ENCODE measurements around the gene CRMP1.
"Not testable (repeated sequence)": the region's sequence is repeated elsewhere in the genome, so short reads cannot be mapped to it uniquely, and the experiment has no call there.

Gene CRMP1

DNA sequence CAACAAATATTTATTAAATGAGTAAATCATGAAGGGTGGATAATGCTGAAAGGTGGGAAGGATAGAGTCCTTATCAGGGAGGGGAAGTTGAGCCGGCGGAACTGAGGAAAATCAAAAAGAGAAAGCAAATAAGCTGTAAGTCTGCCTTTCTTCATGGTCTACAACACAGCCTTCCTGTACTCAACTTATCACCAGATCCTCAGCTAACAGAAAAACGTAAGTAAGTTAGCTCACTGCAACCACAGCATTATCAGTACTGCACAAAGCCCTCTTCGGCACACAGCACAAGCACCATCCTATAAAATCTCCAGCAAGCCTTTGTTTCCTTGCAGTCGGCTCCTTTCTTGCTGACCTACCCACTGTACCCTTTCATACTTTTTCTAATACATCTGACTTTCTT lies 70.3 kb downstream of the CRMP1 start:
- DNase-seq (ENCODE audit: low spot score) = no peak

DNA sequence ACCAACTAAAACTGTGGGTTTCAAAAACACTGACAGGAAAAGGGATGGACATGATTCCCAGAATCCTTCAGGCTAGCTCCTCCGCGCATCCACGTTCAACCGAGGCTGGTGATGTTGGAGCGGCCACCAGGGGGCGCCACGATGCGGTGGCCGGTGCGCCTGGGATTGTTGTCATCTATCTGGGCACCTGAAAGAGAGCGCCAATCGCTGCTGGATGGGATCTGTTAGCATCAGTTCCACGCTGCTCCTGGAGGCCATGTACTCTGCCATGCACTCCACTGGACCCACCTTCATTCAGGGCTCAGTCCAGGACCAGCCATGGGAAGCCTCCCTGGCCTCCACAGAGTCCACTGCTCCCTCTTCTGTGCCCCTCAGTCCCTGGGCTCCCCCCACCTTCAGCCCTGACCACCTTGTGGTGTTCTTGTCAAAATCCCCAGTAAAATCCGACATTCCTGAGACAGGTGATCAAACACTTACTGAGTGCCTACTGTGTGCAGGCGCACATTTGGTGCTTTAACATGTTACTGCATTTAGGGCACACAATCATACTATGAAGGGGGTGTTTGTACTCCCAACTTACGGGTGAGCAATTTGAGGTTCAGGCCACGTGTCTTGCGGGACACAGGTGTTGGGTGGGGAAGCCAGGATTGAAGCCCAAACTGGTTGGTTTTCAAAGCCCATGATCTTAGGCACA lies 71.1 kb downstream of the CRMP1 start:
- DNase-seq (ENCODE audit: low spot score) = no peak

DNA sequence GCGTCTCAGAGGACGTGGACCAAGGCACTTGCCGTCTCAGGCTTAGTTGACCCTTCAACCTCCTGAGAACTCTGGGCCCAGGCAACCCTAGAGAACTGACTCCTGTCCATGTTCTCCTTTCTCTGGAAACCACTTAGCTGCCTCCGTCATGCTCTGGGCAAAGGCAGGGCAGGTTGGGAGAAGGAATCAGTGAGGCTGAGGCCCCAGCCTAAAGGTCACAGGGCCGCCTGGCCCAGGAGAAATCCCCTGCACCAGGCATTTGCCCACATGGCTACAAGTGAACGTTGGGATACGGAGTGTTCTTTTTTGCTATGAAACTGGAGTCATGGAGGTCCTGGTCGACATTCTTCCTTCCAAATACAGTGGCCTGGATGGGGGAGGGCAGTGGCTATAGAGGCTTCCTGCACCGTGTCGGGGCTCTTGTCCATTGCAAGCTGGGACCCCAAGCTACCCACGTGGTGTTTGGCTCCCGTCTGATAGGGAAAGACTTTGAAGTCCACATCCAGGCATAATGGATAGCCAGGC lies 76.0 kb downstream of the CRMP1 start:
- DNase-seq (ENCODE audit: low spot score) = no peak

DNA sequence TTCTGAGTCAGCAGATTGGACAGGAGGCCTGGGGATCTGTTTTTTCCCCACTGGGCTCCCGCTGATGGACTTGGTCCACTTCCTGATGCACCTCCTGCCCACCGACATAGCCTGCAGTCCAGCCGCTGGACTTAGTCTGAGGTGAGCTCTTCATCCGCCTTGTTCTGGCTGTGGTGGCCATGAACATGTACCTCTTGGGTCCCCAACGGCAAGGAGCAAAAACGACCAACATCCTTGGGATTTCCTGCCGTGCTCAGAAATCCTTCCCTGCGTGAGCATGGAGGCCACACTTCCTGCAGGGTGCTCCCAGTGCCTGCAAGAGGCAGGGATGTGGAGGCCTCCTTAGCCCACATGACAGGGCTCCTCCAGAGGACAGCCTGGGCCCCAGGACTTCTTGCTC lies 76.8 kb downstream of the CRMP1 start:
- DNase-seq (ENCODE audit: low spot score) = no peak

DNA sequence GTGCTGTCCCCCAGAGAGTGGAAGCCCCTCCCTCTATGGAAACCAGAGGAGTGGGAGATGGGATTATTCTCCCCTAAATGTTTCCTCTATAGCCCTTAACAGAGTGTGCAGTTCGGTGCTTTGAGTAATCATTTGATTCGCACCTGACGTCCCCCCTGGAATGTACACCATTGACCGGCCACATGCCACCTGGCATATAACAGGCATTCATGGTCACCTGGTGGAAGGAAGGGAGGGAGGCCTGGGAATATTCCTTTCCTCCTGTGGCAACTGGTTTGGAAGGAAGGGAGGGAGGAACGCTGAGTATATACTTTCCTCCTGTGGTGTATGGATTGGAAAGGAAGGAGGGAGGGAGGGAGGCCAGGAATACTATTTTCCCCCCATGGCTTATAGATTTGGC lies 77.2 kb downstream of the CRMP1 start:
- DNase-seq (ENCODE audit: low spot score) = no peak

DNA sequence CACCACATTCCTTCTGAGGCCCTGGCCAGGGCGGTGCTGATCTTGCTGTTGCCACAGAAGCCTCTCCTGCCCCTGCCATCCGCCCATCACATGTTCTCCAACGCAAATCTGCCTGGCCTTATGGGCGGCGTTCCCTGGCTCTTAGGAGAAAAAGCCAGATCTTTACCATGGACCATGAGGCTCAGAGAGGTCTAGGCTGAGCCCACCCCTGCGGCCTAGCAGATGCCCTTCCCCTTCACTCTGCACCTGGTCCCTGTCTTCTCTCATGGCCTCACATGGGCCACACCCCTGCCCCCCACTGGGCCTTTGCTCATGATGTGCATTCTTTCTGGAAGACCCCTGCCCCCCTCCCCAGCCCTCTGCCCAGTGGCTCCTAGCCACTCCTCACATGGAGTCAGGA lies 78.5 kb downstream of the CRMP1 start:
- DNase-seq (ENCODE audit: low spot score) = no peak

DNA sequence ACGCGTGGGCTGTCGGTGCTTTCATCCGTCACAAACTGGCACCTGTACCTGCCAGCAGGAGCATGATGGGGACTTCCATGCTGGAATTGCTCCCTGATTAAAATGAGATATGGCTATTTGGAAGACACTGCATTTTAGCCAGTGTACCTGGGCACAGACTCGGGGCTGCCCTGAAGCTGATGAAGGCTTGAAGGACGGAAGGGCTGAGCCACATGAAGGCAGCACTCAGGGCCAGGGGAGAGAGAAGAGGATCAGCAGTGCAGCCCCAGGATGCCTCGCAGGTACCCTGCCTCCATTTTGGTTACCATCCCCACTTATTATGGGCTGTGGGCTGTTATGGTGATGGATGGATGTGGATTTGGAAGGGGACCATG lies 79.0 kb downstream of the CRMP1 start:
- DNase-seq (ENCODE audit: low spot score) = no peak

DNA sequence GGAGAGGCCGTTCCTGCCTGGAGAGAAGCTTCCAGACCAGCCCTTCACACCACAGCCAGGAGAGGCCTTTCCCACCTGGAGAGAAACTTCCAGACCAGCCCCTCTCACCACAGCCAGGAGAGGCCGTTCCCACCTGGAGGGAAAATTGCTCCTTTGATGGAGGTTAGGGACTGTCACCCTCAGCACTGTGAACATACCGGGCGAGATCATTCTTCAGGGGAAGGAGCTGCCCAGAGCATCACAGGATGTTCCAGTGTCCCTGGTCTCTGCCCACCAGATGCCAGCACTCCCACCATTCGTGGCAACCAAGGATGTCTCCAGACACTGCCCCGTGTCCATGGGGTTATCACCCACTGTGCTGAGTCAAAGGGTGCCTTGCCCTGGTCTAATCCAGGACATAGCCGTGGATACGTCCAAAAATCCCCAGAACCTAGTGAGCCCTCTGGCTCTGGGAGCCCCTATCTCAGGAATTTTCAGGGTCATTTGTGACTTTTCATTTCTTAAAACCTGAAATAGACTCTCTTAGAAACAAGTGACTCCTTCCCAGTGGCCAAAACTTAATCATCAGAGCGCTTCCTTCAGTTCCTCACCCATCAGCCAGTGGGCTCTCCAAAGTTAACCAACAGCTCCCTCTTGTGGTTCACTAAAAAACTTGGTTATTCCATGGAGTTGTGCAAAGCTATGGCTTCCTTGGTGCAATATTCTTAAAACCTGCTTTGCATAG lies 80.2 kb downstream of the CRMP1 start:
- DNase-seq (ENCODE audit: low spot score) = peak; percentile 84

DNA sequence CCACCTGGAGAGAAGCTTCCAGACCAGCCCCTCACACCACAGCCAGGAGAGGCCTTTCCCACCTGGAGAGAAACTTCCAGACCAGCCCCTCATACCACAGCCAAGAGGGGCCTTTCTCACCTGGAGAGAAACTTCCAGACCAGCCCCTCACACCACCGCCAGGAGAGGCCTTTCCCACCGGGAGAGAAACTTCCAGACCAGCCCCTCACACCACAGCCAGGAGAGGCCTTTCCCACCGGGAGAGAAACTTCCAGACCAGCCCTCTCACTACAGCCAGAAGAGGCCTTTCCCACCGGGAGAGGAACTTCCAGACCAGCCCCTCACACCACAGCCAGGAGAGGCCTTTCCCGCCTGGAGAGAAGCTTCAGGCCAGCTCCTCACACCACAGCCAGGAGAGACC lies 80.8 kb downstream of the CRMP1 start:
- not testable (repeated sequence) for DNase-seq (ENCODE audit: low spot score)

DNA sequence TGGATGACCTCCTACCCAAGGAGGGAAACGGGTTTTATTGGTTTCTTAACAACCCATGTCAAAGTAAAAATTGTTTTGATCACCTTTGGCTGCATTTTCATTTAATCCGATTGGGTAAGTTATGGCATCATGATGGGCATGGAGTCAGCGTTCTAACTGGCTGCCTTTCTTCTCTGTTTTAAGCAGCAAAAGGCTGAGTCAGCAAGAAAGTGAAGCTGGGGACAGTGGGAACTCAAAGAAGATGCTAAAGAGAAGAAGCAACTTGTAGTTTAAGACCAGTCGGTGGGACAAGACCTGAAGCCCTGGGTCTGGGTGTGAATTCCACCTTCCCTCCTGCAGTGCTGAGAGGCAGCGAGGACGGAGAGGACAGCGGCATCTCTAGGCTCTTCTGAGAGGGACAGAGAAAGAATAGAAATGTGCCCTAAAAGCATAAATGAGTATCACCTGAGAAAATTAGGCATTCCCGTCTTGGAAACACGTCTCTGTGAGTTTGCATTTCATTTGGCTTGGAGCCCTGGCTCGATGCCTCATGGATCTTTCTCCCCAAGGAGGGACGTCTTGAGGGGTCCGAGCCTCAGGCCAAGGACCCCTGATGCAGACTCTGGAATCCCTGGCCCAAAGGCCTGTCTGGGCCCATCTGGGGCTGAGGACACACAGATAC lies 82.0 kb downstream of the CRMP1 start:
- no peak for DNase-seq (ENCODE audit: low spot score)

DNA sequence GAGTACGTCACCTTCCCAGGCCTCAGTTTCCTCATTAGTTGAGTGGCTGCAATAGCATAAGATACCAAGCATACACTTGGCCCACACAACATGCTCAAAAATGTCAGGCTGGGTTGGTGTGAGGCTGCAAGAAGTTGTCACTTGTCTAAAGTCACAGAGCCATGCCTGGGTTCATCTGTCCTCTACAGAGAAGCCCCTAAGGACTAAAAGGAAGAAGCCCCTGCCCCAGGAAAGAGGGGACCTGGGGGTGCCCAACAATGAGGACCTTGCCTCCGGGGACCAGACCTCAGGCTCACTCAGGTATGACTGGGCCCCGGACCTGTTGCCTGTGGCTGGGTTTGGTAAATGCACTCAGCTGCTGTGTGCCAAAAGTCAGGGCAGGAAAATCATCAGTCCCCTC lies 82.7 kb downstream of the CRMP1 start:
- DNase-seq (ENCODE audit: low spot score) = no peak

DNA sequence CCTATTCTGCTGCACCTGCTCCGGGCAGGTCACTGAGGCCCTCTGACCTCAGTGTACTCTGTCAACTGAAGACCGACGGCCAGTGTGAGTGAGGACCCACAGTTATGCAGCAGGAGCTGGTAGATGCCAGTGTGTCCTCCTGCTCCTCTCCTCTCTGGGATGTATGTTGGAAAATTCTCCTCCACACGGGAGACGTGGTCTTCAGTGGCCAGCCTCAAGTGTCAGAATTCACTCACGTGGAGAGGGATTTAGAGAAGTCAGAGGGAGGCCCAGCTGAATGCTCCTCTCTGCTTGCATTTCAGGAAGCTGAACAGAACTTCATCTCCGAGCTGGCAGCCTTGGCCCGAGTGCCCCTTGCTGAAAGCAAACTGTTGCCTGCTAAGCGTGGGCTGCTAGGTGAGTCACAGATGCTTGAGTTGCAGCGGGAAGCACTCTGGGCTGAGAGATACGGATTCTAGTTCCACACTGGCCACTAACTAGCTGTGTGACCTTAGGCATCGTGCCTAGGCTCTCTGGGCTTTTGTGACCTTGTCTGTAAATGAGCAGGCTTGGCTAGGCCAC lies 83.6 kb downstream of the CRMP1 start:
- DNase-seq (ENCODE audit: low spot score) = no peak

DNA sequence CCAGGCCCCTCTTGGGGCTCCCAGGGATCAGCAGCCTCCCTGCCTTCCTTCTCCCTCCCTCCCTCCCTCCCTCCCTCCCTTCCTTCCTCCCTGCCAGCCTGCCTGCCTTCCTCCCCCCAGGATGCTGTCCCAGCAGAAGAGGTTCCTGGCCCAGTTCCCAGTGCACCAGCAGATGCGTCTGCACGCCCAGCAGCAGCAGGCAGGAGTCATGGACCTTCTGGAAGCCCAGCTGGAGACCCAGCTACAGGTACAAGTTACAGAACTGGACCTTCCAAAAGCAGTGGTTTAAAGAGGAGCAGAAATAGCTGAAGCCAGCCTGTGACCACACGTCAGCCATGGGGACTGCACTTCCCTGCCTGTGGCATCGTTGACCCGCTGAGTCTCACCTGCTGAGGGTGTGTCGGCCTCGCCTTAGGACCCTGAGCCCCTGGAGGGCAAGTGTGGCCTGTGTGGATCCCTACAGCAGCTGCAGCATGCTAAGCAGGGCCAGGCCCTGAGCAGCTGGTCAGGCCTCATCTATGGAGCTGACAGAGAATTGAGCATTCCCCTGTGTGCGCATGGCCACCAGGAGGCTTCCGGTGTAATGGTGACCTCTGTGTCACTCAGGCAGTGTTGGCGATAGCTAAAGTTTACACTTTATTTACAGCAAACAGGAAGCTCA lies 84.7 kb downstream of the CRMP1 start:
- DNase-seq (ENCODE audit: low spot score) = peak; percentile 24

DNA sequence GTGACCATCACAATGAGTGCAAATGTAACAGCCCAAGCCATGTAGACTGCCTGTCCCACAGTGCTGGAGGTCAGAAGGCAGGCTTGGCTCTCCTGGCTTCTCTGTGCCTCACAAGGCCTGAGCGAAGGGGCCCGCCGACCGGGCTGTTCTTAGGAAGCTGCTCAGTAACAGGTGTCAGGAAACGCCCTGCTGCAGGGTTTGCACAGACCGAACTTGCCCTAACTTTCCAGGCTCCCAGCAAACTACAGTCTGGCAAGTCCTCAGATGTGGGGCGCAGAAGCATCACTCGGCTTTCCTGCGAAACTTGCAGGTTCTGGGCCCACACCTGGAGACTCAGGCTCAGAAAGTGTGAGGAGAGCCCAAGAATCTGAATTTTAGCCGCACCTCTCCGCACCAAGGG lies 87.6 kb downstream of the CRMP1 start:
- DNase-seq (ENCODE audit: low spot score) = no peak

DNA sequence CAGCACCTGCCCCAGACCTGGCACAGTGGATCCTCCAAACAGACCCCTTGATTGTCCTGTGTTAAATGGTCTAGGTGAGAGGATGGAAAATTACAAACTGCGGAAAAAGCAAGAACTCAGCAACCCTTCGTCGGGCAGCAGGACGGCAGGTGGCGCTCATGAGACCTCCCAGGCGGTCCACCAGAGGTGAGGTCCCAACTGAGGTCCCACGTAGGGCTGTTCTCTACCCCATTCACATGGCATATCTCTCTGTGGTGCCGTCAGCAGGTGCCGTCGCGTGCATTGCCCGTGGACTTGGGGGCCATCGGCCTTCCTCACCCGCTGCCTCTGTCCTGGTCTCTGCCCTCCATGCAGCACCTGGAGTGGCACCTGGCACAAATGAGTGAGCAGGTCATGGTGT lies 88.2 kb downstream of the CRMP1 start:
- DNase-seq (ENCODE audit: low spot score) = no peak

DNA sequence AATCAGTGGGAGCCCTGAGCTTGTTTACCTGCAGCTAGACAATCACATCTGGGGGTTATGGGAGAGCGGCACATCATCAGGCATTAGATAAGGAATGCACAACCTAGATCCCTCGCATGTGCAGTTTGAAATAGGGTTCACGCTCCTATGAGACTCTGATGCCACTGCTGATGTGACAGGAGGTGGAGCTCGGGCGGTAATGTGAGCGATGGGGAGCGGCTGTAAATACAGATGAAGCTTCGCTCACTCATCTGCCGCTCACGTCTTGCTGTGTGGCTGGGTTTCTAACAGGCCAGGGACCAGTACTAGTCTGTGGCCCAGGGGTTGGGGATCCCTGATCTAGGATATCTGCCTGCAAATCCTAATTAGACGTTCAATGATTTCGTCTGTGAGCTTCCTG lies 90.3 kb downstream of the CRMP1 start:
- no peak for DNase-seq (ENCODE audit: low spot score)

DNA sequence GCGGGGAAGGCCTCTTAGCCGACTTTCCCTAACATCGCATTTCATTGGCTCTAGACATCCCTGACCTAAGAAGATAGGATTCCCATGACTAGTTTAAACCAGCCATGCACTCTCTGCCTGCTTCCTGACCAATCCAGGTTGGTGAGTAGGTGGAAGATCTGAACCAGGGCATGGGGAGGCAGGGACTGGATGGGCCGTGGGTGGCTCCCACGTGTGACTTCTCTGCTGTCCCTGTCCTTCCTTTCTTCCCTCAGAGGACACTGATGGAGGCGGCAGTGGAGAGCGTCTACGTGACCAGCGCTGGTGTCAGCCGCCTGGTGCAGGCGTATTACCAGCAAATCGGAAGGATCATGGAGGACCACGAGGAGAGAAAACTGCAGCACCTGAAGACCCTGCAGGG lies 91.2 kb downstream of the CRMP1 start:
- no peak for DNase-seq (ENCODE audit: low spot score)

DNA sequence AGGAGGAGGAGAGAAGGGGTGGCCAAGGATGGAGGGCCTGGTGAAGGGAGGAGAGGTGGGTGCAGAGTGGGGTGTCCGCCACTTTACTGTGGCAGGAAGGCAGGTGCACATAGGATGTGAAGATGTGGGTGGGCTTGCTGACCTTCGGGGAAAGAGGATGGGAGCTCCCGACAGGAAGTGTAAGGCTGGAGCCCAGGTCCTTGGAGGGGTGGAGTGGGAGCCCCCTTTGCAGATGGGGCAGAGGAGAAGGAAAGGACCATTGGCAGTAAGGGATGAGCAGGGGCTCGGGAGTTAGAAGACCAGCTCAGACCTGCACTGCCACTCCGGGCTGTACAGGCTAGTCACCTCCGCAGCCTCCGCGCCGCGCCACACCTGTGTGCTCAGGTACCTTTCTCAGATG lies 92.4 kb downstream of the CRMP1 start:
- DNase-seq (ENCODE audit: low spot score) = no peak

DNA sequence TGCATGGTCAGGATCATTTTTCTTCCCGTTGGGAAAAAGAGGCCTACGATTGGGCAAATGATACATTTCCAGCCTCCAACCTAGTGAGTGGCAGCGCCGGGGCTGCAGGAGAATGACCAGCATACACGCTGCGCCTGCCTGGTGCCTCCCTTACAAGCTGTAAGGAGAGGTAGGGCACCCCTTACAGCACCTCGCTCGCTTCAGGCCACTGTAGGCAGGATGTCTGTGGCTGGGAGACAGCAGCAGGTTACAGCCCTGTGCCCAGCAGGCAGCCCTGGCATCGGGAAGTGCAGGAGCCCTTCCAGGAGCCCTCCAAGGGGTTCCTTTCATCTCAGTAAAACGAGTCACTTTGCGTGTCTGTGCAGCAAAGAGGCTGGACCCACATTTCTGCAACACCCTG lies 93.5 kb downstream of the CRMP1 start:
- DNase-seq (ENCODE audit: low spot score) = no peak

DNA sequence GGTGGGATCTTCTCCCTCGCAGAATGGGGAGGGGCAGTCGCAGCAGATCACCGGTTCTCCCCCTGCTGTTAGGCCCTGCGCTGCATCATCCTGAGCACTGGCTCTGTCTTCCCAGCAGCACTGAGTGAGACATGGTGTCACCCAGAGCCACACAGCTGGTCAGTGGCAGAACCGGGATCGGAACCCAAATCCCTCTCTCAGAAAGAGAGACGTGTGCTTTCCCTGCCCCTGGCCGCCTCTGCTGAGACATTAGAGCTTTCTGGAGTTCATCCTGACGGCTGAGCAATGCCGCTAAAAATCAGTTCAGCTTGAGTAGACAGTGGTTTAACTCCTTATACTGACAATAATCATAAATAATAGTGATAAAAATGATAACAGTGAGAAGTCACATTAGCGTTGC lies 93.9 kb downstream of the CRMP1 start:
- DNase-seq (ENCODE audit: low spot score) = no peak

DNA sequence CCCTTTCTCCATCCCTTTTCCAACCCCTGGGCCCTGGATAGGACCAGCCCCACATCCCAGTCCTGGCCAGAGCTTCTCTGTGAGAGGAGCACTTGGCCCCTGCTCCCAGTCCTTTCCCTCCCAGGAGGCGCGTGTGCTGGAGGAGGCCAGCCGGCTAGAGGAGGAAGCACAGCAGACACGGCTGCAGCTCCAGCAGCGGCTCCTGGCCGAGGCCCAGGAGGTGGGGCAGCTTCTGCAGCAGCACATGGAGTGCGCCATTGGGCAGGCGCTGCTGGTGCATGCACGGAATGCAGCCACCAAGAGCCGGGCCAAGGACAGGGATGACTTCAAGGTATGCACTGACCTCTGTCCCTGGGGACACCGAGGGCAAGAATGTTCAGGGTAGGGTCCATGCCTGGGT lies 94.4 kb downstream of the CRMP1 start:
- peak; percentile 74 for DNase-seq (ENCODE audit: low spot score)

DNA sequence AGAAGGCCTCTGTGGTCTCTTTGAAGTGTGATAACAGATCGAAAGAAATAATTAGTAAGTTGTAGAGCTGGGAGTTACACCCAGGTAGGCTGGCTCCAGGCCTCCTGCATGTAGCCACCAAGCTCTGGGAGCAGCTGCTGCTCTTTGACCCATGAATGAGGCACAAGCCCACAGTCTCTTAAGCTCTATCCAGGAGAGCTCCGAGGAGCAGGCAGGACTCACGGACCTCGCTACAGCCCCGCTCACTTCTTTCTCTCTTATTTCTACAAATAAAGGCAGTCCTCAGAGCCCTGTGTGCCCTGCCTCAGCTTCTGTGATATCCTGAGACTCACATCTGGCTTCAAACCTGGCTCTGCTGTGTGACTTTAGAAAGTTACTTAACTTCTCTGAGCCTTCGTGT lies 95.0 kb downstream of the CRMP1 start:
- no peak for DNase-seq (ENCODE audit: low spot score)

All from AG08395 (cell line).